A549 (cell line): Measurements from ENCODE around the gene ZNF33B. TPM values are rescaled to one million over a fixed set of nuclear protein-coding genes. Genes with fewer than 3 reads are reported as not detected.

Source experiments
- ATAC-seq, 2 experiments: fragments of 200-7000 bp in 1 of 2; fragments of >200 bp in 1 of 2; cut with Nextera tagmentation in 1 of 2; cut with Tn5 transposase in 1 of 2; 3 replicates each; pipeline versions ENCODE4 v1.8.0 to v1.9.1; 2018 to 2020; ENCODE audit warnings: mild to moderate bottlenecking in 1 of 2, moderate library complexity in 1 of 2
- CTCF ChIA-PET: fragments of 300-600 bp; sonication (Branson Sonifier 250); formaldehyde crosslinking; extraction: SDS; loops from one replicate; lab custom pipeline; 2021; ENCODE audit warnings: antibody characterized with exemption, inconsistent platforms; lab: Yijun Ruan, JAX
- POLR2A ChIA-PET: fragments of 350-600 bp; formaldehyde crosslinking; extraction: SDS; loops from one replicate; lab custom pipeline; 2021; ENCODE audit warnings: antibody characterized with exemption, inconsistent platforms; lab: Yijun Ruan, JAX
- DNase-seq, 2 experiments: peaks; one replicate each; pipeline versions ENCODE4 v3.0.0 to v3.0.0-alpha.2; 2011 to 2016; ENCODE audit warnings: low read depth in 1 of 2, low spot score in 1 of 2
- FAIRE-seq: peaks from 2 replicates; lab custom pipeline; 2011; peaks lifted over from hg19 to GRCh38; lab: Jason Lieb, UNC
- H3K27ac ChIP-seq, 2 experiments: fragments of >200 bp; sonication (Bioruptor Twin); formaldehyde crosslinking; 3 replicates each; pipeline ENCODE4 v1.5.1; 2016 to 2017
- H3K4me1 ChIP-seq: fragments of >200 bp; sonication (Bioruptor Twin); formaldehyde crosslinking; 3 replicates; pipeline ENCODE4 v1.6.1; 2016
- H3K4me2 ChIP-seq: fragments of >200 bp; sonication (Bioruptor Twin); formaldehyde crosslinking; 3 replicates; pipeline ENCODE4 v1.6.1; 2016
- H3K4me3 ChIP-seq: fragments of >200 bp; sonication (Bioruptor Twin); formaldehyde crosslinking; 3 replicates; pipeline ENCODE4 v1.5.1; 2016
- H3K9me3 ChIP-seq: fragments of >200 bp; sonication (Bioruptor Twin); formaldehyde crosslinking; 3 replicates; pipeline ENCODE4 v1.6.1; 2016
- BCL3 ChIP-seq: fragments of >200 bp; sonication (Bioruptor Twin); formaldehyde crosslinking; IDR thresholded peaks from 3 replicates; pipeline ENCODE4 v1.6.1; 2016
- CBX2 ChIP-seq: fragments of 200-600 bp; sonication (generic); IDR thresholded peaks from 2 replicates; pipeline ENCODE4 v1.6.1; 2016; ENCODE audit warnings: low read depth, mild to moderate bottlenecking, borderline replicate concordance
- CBX8 ChIP-seq: fragments of 200-600 bp; sonication (generic); IDR thresholded peaks from 2 replicates; pipeline ENCODE4 v1.6.1; 2016
- CEBPB ChIP-seq, 2 experiments: fragments of >200 bp in 1 of 2; sonication (Bioruptor Twin) in 1 of 2; formaldehyde crosslinking in 1 of 2; IDR thresholded peaks; 2 replicates each; pipeline ENCODE4 v1.6.1; 2012 to 2016
- CTCF ChIP-seq: fragments of >200 bp; sonication (Bioruptor Twin); formaldehyde crosslinking; IDR thresholded peaks from 3 replicates; pipeline ENCODE4 v1.5.1; 2016
- E2F6 ChIP-seq: IDR thresholded peaks from 2 replicates; pipeline ENCODE4 v1.6.1; 2012; ENCODE audit warnings: low read depth, borderline replicate concordance
- FOSB ChIP-seq: fragments of 250-450 bp; sonication (Bioruptor Pico); IDR thresholded peaks from 2 replicates; pipeline ENCODE4 v1.5.0; 2020; ENCODE audit warnings: mild to moderate bottlenecking, moderate library complexity
- GATA3 ChIP-seq: IDR thresholded peaks from 2 replicates; pipeline ENCODE4 v1.6.1; 2012; ENCODE audit warnings: borderline replicate concordance
- HEYL ChIP-seq: fragments of 250-450 bp; sonication (Bioruptor Pico); IDR thresholded peaks from 2 replicates; pipeline ENCODE4 v1.8.0; 2021; ENCODE audit warnings: mild to moderate bottlenecking, moderate library complexity
- HOXB13 ChIP-seq: fragments of 250-450 bp; sonication (Bioruptor Pico); IDR thresholded peaks from 2 replicates; pipeline ENCODE4 v1.5.0; 2020; ENCODE audit warnings: low read depth, mild to moderate bottlenecking, moderate library complexity
- HOXB5 ChIP-seq: fragments of 250-450 bp; sonication (Bioruptor Pico); IDR thresholded peaks from 2 replicates; pipeline ENCODE4 v1.5.0; 2020; ENCODE audit warnings: mild to moderate bottlenecking, moderate library complexity
- JUNB ChIP-seq: fragments of >200 bp; sonication (Bioruptor Twin); formaldehyde crosslinking; IDR thresholded peaks from 2 replicates; pipeline ENCODE4 v1.6.1; 2016
- MAX ChIP-seq: IDR thresholded peaks from 2 replicates; pipeline ENCODE4 v1.6.1; 2012
- NPAS2 ChIP-seq: fragments of 250-450 bp; sonication (Bioruptor Pico); IDR thresholded peaks from 2 replicates; pipeline ENCODE4 v1.8.0; 2022; ENCODE audit warnings: mild to moderate bottlenecking, moderate library complexity, borderline replicate concordance
- RAD21 ChIP-seq, 2 experiments: fragments of >200 bp in 1 of 2; sonication (Bioruptor Twin) in 1 of 2; formaldehyde crosslinking in 1 of 2; IDR thresholded peaks in 1 of 2; conservative IDR thresholded peaks in 1 of 2; 2 replicates in 1 of 2; 3 replicates in 1 of 2; pipeline ENCODE4 v1.6.1; 2012 to 2018; ENCODE audit warnings: inconsistent platforms in 1 of 2
- REST ChIP-seq: fragments of 200-600 bp; sonication (generic); IDR thresholded peaks from 2 replicates; pipeline ENCODE4 v1.6.1; 2016; ENCODE audit warnings: antibody characterized with exemption, mild to moderate bottlenecking, moderate library complexity
- RNF2 ChIP-seq: fragments of 200-600 bp; sonication (generic); IDR thresholded peaks from 2 replicates; pipeline ENCODE4 v1.6.1; 2016; ENCODE audit warnings: low read depth, mild to moderate bottlenecking, antibody characterized with exemption, moderate library complexity, borderline replicate concordance
- ZFP36 ChIP-seq: fragments of 450-650 bp; IDR thresholded peaks from 2 replicates; pipeline ENCODE4 v1.6.1; 2014; ENCODE audit warnings: borderline replicate concordance; ENCODE audit not compliant: partially characterized antibody
- ZNF302 ChIP-seq: fragments of 250-450 bp; sonication (Bioruptor Pico); IDR thresholded peaks from 2 replicates; pipeline ENCODE4 v1.9.0; 2021; ENCODE audit warnings: inconsistent platforms, mild to moderate bottlenecking, moderate library complexity
- WGBS: methylation state at CpG from one replicate; pipeline ENCODE4 v1.1.6; 2017; ENCODE audit errors: missing lambda C conversion rate; 5-methylcytosine and 5-hydroxymethylcytosine counted together
- polyA plus RNA-seq, 4 experiments: library from polyadenylated mRNA; depleted of rRNA in 3 of 4; stranded (reverse); fragments of >200 nt; fragmentation: RNase III in 1 of 4; extraction: RNeasy Plus Mini Kit Qiagen cat#74134 plus additional on column Dnase treatment in 1 of 4; gene quantifications; 2 replicates in 3 of 4; 3 replicates in 1 of 4; pipeline ENCODE4 v1.2.3, GENCODE V29; 2011 to 2017

ZNF33B gene
- polyA plus RNA-seq, 2 of the 4 experiments (the other 2 are of a cell fraction): 10.7 to 12.4 TPM

- ATAC-seq (no peak), DNase-seq (no peak), FAIRE-seq (no peak)
- ChIA-PET POLR2A (no interaction called here), CTCF (interaction anchor here (1.4 kb wide), 1 partner anchor 8 kb away, joined by 3 read pairs; no protein-coding TSS in a partner anchor)
- Histone ChIP-seq H3K4me1 (no peaks in the 10 kb centered on the region), H3K9me3 (no peaks in the 10 kb centered on the region), H3K27ac (no peak overlapping the region), H3K4me3 (no peak overlapping the region), H3K4me2 (no peak overlapping the region)
- TF ChIP-seq CEBPB (IDR thresholded peaks at IDR 0.05) (no peak), CTCF (no peak), E2F6 (no peak), RAD21 (conservative IDR thresholded peaks at IDR 0.05 in 1 of 2, IDR thresholded peaks at IDR 0.05 in 1 of 2) (no peak), HEYL (CRISPR knock-in tag) (no peak), CBX8 (no peak), MAX (no peak), HOXB13 (no peak), REST (no peak), ZFP36 (no peak), ZNF302 (CRISPR knock-in tag) (no peak), FOSB (CRISPR knock-in tag) (no peak), HOXB5 (CRISPR knock-in tag) (no peak), RNF2 (no peak), CBX2 (no peak), JUNB (no peak), BCL3 (no peak), GATA3 (no peak), NPAS2 (no peak)
- WGBS: 10% methylated on average over 2 of the region's 2 CpGs
Observed at GRCh38 chr10:42648512-42648911, 10.1 kb upstream of the ZNF33B start.
